SK-N-SH treated with all-trans-retinoic acid at 6 μM for 48 hours (cell line): Measurements from ENCODE around the gene NETO1.

Experiments used
- ATAC-seq: fragments of 200-7000 bp; cut with Tn5 transposase; 3 replicates; pipeline ENCODE4 v1.9.1; 2020; ENCODE audit warnings: mild to moderate bottlenecking, moderate library complexity
- ARNTL ChIP-seq: fragments of 450-650 bp; formaldehyde crosslinking; IDR thresholded peaks from 2 replicates; pipeline ENCODE4 v1.5.0; 2020; ENCODE audit warnings: low read depth, mild to moderate bottlenecking, moderate library complexity, borderline replicate concordance
- BACH2 ChIP-seq: fragments of 250-450 bp; sonication (Bioruptor Pico); IDR thresholded peaks from 2 replicates; pipeline ENCODE4 v1.9.0; 2021; ENCODE audit warnings: mild to moderate bottlenecking, borderline replicate concordance
- CSDC2 ChIP-seq: fragments of 250-450 bp; sonication (Bioruptor Pico); IDR thresholded peaks from 2 replicates; pipeline ENCODE4 v1.5.0; 2020; ENCODE audit warnings: mild to moderate bottlenecking, moderate library complexity
- ESRRG ChIP-seq: fragments of 250-450 bp; sonication (Bioruptor Pico); IDR thresholded peaks from 2 replicates; pipeline ENCODE4 v1.6.1; 2021; ENCODE audit warnings: mild to moderate bottlenecking
- GLIS3 ChIP-seq: fragments of 250-450 bp; sonication (Bioruptor Pico); IDR thresholded peaks from 2 replicates; pipeline ENCODE4 v1.5.0; 2020; ENCODE audit warnings: mild to moderate bottlenecking, moderate library complexity
- ISL1 ChIP-seq: fragments of 250-450 bp; sonication (Bioruptor Pico); IDR thresholded peaks from 2 replicates; pipeline ENCODE4 v2.1.2; 2022; ENCODE audit warnings: mild to moderate bottlenecking, moderate library complexity
- OSR1 ChIP-seq: fragments of 250-450 bp; sonication (Bioruptor Pico); IDR thresholded peaks from 2 replicates; pipeline ENCODE4 v1.8.0; 2022; ENCODE audit warnings: moderate library complexity, mild to moderate bottlenecking, inconsistent platforms
- PPARA ChIP-seq: fragments of 250-450 bp; sonication (Bioruptor Pico); IDR thresholded peaks from 2 replicates; pipeline ENCODE4 v1.5.0; 2020; ENCODE audit warnings: mild to moderate bottlenecking, borderline replicate concordance
- RARB ChIP-seq: fragments of 250-450 bp; sonication (Bioruptor Pico); IDR thresholded peaks from 2 replicates; pipeline ENCODE4 v1.8.0; 2021; ENCODE audit warnings: mild to moderate bottlenecking, moderate library complexity
- SNAI2 ChIP-seq: fragments of 250-450 bp; sonication (Bioruptor Pico); IDR thresholded peaks from 2 replicates; pipeline ENCODE4 v1.5.0; 2020; ENCODE audit warnings: mild to moderate bottlenecking, moderate library complexity
- TCF4 ChIP-seq: fragments of 250-450 bp; sonication (Bioruptor Pico); IDR thresholded peaks from 2 replicates; pipeline ENCODE4 v1.8.0; 2021; ENCODE audit warnings: mild to moderate bottlenecking, moderate library complexity, borderline replicate concordance
- TOX ChIP-seq: fragments of 250-450 bp; sonication (Bioruptor Pico); IDR thresholded peaks from 2 replicates; pipeline ENCODE4 v1.8.0; 2021; ENCODE audit warnings: mild to moderate bottlenecking, moderate library complexity, borderline replicate concordance
- ZC3H10 ChIP-seq: fragments of 250-450 bp; sonication (Bioruptor Pico); IDR thresholded peaks from 2 replicates; pipeline ENCODE4 v1.5.1; 2021; ENCODE audit warnings: mild to moderate bottlenecking, moderate library complexity
- ZNF565 ChIP-seq: fragments of 450-650 bp; formaldehyde crosslinking; conservative IDR thresholded peaks from 2 replicates; pipeline ENCODE4 v1.5.0; 2020; ENCODE audit warnings: low read depth, mild to moderate bottlenecking, moderate library complexity
- ZNF70 ChIP-seq: fragments of 450-650 bp; formaldehyde crosslinking; IDR thresholded peaks from 2 replicates; pipeline ENCODE4 v1.5.0; 2020; ENCODE audit warnings: mild to moderate bottlenecking, moderate library complexity
- TF ChIP-seq, protein P1 (sequence below): fragments of 250-450 bp; sonication (Bioruptor Pico); IDR thresholded peaks from 2 replicates; pipeline ENCODE4 v1.5.1; 2020; ENCODE audit warnings: low read depth, mild to moderate bottlenecking, moderate library complexity
- TF ChIP-seq, protein P2 (sequence below): fragments of 250-450 bp; sonication (Bioruptor Pico); IDR thresholded peaks from 2 replicates; pipeline ENCODE4 v1.8.0; 2020; ENCODE audit warnings: mild to moderate bottlenecking, moderate library complexity, borderline replicate concordance
- TF ChIP-seq, protein P3 (sequence below): fragments of 250-450 bp; sonication (Bioruptor Pico); IDR thresholded peaks from 2 replicates; pipeline ENCODE4 v1.8.0; 2021; ENCODE audit warnings: low read depth, mild to moderate bottlenecking, moderate library complexity, borderline replicate concordance
- TF ChIP-seq, protein P4 (sequence below): fragments of 250-450 bp; sonication (Bioruptor Pico); IDR thresholded peaks from 2 replicates; pipeline ENCODE4 v1.5.1; 2021; ENCODE audit warnings: mild to moderate bottlenecking, moderate library complexity
- TF ChIP-seq, protein P5 (sequence below): fragments of 250-450 bp; sonication (Bioruptor Pico); IDR thresholded peaks from 2 replicates; pipeline ENCODE4 v1.5.0; 2020; ENCODE audit warnings: mild to moderate bottlenecking, moderate library complexity

Gene NETO1

DNA sequence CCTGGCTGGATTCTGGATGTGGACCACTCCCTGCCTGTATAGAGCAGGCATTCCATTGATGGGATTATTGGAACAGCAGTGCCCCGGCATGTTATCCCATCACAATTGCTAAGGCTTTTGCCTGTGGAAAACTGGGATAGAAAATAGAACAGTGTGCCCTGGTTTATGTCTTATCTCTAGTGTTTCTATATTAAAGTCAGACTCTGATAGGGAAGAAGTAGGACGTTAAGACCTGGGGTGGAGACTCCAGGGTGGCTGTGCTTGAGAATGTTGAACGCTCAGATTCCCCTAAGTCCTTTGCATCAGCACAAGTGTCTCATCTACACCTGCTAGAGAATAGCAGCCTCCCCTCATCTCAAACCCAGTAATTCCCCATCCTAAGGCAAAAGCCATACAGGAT, 10.8 kb upstream of the NETO1 start:
- no peak for TF ChIP-seq RARB
- TF ChIP-seq ARNTL (CRISPR knock-in tag) = no peak
- no peak for TF ChIP-seq SNAI2
- no peak for TF ChIP-seq ISL1 (CRISPR knock-in tag)
- no peak for ATAC-seq

DNA sequence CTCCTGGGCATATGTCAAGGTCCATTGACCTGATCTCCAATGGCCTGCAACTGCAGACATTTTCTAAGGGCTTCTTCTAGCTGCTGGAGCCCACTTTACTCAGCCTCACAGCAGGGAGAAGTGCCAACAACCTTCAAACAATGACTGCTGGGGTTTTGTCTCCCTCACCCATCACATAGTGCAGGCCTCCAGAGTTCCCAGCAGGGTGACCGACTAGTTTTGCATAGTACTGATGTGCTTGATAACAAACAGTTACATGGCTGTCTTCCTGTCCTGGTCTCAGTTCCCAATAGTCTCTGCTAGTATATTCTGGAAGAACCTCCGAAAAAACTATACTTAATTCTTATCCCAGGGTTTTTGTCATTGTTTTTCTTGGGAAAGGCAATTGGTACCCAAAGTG, 10.4 kb upstream of the NETO1 start:
- TF ChIP-seq, protein P1, sequence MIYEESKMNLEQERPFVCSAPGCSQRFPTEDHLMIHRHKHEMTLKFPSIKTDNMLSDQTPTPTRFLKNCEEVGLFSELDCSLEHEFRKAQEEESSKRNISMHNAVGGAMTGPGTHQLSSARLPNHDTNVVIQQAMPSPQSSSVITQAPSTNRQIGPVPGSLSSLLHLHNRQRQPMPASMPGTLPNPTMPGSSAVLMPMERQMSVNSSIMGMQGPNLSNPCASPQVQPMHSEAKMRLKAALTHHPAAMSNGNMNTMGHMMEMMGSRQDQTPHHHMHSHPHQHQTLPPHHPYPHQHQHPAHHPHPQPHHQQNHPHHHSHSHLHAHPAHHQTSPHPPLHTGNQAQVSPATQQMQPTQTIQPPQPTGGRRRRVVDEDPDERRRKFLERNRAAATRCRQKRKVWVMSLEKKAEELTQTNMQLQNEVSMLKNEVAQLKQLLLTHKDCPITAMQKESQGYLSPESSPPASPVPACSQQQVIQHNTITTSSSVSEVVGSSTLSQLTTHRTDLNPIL = no peak
- TF ChIP-seq ESRRG (CRISPR knock-in tag) = no peak
- no peak for TF ChIP-seq CSDC2
- TF ChIP-seq, protein P2, sequence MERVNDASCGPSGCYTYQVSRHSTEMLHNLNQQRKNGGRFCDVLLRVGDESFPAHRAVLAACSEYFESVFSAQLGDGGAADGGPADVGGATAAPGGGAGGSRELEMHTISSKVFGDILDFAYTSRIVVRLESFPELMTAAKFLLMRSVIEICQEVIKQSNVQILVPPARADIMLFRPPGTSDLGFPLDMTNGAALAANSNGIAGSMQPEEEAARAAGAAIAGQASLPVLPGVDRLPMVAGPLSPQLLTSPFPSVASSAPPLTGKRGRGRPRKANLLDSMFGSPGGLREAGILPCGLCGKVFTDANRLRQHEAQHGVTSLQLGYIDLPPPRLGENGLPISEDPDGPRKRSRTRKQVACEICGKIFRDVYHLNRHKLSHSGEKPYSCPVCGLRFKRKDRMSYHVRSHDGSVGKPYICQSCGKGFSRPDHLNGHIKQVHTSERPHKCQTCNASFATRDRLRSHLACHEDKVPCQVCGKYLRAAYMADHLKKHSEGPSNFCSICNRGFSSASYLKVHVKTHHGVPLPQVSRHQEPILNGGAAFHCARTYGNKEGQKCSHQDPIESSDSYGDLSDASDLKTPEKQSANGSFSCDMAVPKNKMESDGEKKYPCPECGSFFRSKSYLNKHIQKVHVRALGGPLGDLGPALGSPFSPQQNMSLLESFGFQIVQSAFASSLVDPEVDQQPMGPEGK (CRISPR knock-in tag) = no peak
- TF ChIP-seq BACH2 (CRISPR knock-in tag) = no peak
- TF ChIP-seq TOX (CRISPR knock-in tag) = no peak
- no peak for TF ChIP-seq ZC3H10 (CRISPR knock-in tag)
- TF ChIP-seq SNAI2 = no peak
- TF ChIP-seq, protein P3, sequence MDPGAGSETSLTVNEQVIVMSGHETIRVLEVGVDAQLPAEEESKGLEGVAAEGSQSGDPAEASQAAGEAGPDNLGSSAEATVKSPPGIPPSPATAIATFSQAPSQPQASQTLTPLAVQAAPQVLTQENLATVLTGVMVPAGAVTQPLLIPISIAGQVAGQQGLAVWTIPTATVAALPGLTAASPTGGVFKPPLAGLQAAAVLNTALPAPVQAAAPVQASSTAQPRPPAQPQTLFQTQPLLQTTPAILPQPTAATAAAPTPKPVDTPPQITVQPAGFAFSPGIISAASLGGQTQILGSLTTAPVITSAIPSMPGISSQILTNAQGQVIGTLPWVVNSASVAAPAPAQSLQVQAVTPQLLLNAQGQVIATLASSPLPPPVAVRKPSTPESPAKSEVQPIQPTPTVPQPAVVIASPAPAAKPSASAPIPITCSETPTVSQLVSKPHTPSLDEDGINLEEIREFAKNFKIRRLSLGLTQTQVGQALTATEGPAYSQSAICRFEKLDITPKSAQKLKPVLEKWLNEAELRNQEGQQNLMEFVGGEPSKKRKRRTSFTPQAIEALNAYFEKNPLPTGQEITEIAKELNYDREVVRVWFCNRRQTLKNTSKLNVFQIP (CRISPR knock-in tag) = no peak
- TF ChIP-seq PPARA (CRISPR knock-in tag) = no peak
- TF ChIP-seq, protein P4, sequence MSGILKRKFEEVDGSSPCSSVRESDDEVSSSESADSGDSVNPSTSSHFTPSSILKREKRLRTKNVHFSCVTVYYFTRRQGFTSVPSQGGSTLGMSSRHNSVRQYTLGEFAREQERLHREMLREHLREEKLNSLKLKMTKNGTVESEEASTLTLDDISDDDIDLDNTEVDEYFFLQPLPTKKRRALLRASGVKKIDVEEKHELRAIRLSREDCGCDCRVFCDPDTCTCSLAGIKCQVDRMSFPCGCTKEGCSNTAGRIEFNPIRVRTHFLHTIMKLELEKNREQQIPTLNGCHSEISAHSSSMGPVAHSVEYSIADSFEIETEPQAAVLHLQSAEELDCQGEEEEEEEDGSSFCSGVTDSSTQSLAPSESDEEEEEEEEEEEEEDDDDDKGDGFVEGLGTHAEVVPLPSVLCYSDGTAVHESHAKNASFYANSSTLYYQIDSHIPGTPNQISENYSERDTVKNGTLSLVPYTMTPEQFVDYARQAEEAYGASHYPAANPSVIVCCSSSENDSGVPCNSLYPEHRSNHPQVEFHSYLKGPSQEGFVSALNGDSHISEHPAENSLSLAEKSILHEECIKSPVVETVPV = no peak
- no peak for TF ChIP-seq OSR1 (CRISPR knock-in tag)
- ATAC-seq = no peak

DNA sequence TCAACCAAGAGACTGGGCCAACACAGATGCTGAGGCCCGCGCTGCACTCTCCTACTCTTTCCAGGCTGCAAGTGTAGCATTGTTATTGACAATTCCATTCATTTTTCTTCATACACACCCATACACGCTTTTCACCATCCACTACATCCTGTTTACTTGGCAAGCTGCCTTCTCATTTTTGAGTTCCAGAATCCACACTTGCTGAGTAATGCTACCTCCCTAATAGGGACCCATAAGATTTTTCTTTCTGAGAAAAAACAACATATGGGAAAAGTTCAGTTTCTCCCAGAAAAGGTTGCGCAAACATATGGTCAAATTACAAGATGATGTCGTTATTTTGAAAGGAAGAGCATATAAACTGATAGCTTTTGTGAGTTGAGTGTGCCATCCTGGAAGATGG, 3.3 kb upstream of the NETO1 start:
- ATAC-seq = no peak
- TF ChIP-seq, protein P4 = no peak
- TF ChIP-seq, protein P3 (CRISPR knock-in tag) = no peak

DNA sequence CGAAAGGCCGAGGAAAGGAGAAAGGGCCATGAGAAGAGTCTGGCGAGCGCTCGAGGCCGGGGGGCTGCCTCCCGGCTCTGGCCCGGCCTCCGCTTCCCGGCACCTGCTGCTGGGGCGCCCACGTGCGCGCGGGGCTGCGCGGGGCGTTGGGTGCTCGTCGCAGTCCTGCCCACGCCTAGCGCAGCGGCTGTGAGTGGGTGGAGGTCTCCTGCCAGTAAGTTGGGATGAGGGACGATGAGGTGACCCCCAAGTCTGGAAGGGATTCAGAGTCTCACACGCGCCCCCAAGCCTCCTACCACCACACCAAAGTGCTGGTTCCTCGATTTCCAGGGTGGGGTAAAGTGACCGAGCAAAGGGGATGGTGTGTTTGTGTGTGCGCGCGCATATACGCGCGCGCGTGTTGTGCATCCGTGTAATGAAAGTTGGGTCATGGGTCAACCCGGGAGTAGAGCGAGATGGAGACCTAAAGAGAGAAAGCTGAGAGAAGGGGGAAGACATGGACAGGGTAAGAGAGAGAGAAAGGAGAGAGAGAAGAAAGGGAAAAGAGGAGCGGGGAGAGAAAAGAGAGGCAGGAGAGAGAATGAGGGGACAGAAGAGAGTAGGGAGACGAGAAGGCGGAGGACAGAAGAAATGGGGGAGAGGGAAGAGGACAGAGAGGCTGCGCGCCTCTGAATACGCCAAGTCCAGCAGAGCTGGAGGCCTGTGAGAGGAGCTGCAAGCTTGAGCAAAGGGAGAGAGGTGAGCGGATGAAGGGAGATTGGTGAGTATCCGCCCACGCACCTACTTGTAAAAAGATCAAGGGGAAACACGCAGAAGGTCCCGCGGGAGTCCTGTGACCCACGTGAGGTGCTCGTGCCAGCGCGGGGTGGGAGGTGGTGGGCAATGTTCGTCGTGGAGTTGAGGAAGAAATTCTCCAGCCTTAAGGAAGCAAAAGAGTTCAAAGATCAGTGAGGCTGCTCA, 1.7 kb upstream of the NETO1 start:
- no peak for ATAC-seq
- no peak for TF ChIP-seq RARB
- no peak for TF ChIP-seq TOX (CRISPR knock-in tag)
- TF ChIP-seq, protein P3 (CRISPR knock-in tag) = no peak
- no peak for TF ChIP-seq ZC3H10 (CRISPR knock-in tag)
- TF ChIP-seq ARNTL (CRISPR knock-in tag) = no peak
- TF ChIP-seq, protein P5, sequence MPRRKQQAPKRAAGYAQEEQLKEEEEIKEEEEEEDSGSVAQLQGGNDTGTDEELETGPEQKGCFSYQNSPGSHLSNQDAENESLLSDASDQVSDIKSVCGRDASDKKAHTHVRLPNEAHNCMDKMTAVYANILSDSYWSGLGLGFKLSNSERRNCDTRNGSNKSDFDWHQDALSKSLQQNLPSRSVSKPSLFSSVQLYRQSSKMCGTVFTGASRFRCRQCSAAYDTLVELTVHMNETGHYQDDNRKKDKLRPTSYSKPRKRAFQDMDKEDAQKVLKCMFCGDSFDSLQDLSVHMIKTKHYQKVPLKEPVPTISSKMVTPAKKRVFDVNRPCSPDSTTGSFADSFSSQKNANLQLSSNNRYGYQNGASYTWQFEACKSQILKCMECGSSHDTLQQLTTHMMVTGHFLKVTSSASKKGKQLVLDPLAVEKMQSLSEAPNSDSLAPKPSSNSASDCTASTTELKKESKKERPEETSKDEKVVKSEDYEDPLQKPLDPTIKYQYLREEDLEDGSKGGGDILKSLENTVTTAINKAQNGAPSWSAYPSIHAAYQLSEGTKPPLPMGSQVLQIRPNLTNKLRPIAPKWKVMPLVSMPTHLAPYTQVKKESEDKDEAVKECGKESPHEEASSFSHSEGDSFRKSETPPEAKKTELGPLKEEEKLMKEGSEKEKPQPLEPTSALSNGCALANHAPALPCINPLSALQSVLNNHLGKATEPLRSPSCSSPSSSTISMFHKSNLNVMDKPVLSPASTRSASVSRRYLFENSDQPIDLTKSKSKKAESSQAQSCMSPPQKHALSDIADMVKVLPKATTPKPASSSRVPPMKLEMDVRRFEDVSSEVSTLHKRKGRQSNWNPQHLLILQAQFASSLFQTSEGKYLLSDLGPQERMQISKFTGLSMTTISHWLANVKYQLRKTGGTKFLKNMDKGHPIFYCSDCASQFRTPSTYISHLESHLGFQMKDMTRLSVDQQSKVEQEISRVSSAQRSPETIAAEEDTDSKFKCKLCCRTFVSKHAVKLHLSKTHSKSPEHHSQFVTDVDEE (CRISPR knock-in tag) = no peak
- no peak for TF ChIP-seq TCF4
- TF ChIP-seq GLIS3 (CRISPR knock-in tag) = no peak
- TF ChIP-seq ZNF565 (CRISPR knock-in tag) = no peak
- no peak for TF ChIP-seq ZNF70 (CRISPR knock-in tag)
- no peak for TF ChIP-seq PPARA (CRISPR knock-in tag)
